HG03457 (cell line): Measurements from ENCODE around the gene ASB3.
"Not testable (repeated sequence)": the region's sequence is repeated elsewhere in the genome, so short reads cannot be mapped to it uniquely, and the experiment has no call there.

ENCODE experiments used
- ATAC-seq: cut with Tn5 transposase; IDR thresholded peaks from one replicate; pipeline ENCODE4 v1.9.1; 2021; ENCODE audit warnings: moderate number of reproducible peaks; ENCODE audit not compliant: unreplicated experiment

The ASB3 gene

DNA sequence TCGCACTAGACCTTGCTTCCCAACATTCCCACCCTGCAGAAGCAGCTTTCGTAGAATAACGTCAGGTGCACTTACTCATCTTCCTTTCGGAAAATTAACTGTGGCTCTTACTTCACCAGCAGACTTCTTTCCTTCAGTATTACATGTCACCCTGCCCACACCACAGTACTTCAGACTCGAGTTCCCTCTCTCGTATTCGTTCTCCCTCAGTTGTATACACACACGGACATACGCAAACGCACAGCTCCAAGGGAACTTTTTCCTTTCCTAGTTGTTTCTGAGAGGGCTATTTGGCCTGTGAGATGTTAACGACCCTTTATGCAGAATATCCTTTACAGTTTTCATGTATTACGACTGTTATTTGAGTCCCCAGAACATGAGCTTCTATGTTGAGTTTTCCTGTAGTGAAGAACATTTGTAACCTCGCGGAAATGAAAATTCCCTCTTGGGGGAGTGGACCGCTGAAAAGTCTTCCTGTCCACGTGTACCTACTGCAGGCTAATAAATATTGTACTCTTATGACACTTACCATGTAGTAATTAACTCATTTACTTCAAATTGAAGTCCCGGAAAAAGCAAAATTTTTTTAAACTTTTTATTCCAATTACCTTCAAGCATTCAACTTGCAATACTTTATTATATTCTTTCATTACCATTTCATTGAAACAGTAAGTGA, 999 bp upstream of the ASB3 start:
- ATAC-seq, result no peak

DNA sequence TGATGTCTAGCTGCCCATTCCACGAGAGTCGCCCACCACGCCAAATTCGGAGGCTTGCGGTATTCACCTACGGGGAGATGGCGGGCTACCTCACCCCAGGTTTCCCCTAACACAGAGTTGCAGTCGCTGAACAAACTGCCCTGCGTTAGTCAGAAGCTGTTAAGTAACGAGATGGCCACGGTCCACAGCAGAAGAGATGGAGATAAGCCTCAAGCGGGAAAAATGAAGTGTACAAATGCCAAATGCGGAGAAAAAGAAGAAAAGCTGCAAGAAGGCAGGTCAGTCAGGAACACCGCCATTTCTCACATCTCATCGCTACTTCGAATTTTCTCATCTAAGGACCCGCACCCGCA, 425 bp downstream of the ASB3 start:
- peak; percentile 15 for ATAC-seq

DNA sequence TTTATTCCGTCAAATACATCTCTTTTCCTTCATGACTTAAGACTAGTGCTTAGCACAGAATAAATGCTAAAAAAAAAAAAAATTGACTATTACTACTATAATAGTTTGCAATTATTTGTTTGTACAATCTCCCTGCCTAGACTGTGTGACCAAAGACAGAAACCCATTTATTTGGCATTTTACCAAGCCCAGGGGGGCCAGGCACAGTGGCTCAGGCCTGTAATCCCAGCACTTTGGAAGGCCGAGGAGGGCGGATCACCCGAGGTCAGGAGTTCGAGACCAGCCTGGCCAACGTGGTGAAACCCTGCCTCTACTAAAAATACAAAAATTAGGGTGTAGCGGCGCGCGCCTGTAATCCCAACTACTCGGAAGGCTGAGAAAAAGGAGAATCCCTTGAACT, 1.4 kb downstream of the ASB3 start:
- no peak for ATAC-seq

DNA sequence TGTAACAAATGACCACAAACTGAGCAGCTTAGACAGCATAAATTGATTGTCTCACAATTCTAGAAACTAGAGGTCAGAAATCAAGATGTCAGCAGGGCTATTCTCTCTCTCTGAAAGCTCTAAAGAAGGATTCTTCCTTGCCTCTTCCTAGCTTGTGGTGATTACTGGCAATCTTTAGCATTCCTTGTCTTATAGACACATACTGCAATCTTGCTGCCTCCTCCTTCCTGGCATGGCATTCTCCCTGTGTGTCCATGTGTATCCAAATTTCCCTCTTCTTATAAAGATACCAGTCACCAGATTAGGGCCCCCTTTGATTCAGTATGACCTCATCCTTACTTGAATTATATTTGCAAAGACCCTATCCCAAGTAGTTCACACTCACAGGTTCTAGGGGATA, 2.3 kb downstream of the ASB3 start:
- no peak for ATAC-seq

DNA sequence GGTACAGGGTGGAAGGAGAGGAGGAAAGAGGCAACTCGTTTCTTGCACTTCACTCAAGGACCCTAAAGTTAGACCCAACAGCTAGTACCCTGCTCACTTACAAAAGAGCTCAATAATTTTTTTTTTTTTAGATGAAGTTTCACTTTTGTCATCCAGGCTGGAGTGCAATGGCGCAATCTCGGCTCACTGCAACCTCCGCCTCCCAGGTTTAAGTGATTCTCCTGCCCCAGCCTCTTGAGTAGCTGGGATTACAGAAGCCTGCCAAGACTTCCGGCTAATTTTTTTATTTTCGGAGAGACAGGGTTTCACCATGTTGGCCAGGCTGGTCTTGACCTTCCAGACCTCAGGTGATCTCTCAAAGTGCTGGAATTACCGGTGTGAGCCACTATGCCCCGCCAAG, 4.1 kb downstream of the ASB3 start:
- ATAC-seq, result no peak

DNA sequence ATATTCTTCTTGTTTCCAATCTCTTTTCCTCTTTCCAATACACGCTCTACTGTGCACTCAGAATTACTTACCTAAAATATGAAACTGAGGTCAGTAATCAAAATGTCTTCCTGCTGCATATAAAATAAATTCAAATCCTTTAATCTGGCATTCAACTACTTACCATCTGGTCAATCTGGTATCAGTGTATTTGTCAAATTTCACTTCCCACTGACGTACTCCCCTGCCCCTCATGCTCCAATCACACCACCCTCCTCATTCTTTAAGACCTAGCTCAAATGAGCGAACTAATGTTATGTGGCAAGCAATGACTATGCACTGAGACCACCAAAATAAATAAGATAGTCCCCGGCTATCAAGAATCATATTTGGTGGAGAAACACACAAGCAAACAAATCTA, 6.7 kb downstream of the ASB3 start:
- ATAC-seq, result no peak

DNA sequence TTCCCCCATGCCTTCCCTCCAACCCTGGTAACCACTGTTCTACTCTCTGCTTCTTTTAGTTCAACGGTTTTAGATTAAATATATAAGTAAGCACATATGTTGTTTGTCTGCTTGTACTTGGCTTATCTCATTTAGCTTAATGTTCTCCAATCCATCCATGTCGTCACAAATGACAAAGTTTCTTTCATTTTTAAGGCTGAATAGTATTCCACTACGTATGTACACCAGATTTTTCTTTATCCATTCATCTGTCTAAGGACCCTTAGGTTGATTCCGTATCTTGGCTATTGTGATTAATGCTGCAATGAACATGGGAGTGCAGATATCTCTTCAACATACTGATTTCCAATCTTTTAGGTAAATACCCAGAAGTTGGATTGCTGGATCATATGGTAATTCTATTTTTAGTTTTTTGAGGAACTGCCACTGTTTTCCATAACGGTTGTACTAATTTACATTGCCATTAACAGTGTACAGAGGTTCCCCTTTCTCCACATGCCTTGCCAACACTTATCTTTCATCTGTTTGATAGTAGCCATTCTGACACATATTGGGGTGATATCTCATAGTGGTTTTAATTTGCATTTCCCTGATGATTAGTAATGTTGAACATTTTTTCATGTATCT, 8.1 kb downstream of the ASB3 start:
- no peak for ATAC-seq

DNA sequence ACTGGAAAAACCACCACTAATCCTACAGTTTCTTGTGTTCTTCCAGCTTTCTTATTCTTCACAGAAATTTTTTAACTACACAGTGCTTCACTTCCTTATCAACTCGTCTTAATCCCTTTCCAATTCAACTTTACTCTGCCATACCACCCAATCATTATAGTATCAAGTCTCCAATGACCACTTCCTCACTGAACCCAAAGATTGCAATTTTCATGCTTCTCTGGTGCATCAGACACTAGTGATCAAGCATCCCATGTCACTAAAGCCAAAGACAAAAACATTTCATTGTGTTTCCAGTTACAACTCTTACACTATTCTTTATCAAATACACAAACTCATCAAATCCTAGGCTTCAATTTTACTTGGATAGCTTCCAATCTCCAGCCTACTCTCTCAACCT, 9.6 kb downstream of the ASB3 start:
- ATAC-seq, result no peak

DNA sequence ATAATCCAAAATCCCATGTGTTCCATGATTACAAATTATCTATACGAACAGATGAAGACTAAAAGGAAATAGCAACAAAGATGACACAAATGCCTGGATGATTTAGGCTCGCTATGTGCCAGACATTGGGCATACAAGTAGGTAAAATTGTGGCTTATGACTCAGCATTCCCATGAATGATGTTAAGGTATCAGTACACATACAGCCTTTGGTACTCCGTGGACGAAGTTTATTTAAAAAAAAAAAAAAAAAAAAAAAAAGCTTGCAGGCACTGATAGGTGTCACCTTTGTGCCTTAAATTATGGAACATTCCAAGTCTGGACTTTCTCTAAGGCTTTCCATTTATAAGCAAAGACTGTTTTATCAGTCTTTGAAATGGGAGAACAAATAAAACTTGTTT, 16.5 kb downstream of the ASB3 start:
- no peak for ATAC-seq

DNA sequence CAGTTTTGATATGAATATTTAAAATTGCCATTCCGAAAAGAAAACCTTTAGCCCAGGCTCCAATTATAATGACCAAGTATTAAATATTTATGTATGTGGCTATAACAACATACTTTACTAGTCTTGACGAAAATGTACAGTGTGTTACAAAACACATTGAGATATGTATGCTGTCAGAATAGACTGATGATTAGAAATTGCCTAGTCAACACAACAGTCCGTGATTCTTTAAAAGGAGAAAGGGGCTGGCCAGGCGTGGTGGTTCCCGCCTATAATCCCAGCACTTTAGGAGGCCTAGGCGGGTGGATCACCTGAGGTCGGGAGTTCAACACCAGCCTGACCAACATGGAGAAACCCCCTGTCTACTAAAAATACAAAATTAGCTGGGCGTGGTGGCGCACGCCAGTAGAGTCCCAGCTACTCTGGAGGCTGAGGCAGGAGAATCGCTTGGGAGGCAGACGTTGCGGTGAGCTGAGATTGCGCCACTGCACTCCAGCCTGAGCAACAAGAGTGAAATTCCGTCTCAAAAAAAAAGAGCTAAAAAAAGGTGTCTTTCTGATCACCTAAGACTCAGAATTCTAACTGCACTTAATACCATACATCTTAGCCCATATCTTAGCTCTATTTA, 17.3 kb downstream of the ASB3 start:
- no peak for ATAC-seq

DNA sequence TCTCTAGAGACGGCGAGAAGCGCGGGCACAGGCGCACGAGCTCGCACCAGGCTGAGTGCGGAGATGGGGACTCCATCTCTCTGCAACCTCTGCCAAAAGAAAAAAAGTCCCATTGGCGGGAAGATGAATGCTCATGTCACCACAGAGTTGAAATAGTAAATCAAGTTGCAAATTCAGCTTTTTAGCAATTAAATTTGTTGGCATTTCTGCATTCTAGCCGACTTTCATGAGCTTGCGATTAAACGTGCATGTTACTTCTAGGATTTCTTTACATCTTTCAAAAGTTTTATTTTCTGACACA, 18.6 kb downstream of the ASB3 start:
- peak; percentile 31 for ATAC-seq

DNA sequence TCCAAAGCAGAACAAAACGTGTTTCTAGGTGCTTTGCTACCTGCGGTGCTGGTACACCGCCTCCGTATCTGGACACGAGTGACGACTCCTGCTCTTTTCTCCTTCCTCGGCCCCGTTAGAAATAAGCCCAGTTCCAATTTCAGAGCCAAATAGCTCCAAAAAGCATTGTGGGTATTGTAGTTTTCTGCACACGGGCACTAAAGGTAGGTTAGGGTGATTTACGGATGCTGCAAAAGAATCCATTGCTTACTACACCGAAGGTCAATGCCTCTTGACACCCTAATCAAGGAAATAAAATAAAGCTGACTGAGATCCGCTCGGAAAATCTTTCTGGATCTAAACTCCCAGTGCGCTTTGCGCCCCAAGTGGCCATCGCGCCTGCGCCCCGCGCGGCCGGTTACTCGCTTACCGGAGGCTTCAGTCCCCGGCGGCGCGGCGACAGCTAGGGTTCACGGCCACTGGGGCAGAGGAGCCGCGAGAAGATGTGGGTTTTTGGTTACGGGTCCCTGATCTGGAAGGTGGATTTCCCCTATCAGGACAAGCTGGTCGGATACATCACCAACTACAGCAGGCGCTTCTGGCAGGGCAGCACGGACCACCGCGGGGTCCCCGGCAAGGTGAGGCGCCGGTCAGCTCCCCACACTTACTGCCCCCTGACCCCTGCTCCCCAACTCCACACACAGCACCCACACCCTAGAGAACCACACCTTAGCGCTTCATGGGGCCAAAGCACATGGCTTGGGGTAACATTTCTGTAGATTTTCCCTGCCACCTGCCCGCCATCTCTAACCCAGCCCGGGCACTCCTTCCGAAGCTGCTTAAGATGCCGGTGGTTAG, 19.1 kb downstream of the ASB3 start, which contains the start of gene CHAC2:
Gene CHAC2, plus strand, starts transcription at position 400 of the 837 bp plus-strand sequence. Its CDS starts 83 bp downstream, at position 483.
- peak; percentile 90 for ATAC-seq

DNA sequence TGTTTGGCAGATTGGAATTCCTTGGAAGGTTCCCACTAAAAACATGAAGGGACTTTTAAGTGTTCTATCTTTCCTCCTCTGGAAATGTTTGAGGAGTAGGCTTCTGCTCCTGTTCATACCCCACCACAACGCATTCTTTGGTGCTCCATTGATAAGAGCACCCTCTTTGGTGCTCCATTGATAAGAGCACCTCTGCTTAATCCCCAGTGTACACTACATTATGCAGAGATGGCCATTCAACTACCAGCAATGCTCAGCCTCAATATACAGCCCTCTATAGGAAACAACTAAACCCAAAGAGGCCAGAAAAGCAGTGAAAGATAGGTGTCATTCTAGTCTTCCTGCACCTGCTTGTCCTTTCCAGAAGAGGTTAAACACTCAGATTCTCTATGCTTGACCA, 21.0 kb downstream of the ASB3 start:
- no peak for ATAC-seq

DNA sequence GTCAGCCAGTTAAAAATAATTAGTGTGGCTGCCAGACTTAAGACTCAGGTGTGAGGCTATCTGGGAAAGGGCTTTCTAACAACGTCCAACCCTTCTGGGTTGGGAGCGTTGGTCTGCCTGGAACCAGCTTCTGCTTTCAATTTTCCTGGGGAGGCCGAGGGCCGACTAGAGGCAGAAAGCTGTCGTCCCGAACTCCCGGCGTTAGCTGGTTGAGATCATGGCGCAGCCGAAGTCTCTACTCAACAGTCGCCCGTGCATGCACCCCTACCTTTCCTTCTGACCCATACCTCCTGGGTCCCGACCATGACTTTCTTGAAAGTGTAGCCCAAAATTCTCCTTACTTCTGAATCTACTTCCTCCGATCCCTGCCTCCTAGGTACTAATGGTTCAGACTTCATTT, 29.5 kb downstream of the ASB3 start:
- not testable (repeated sequence) for ATAC-seq

DNA sequence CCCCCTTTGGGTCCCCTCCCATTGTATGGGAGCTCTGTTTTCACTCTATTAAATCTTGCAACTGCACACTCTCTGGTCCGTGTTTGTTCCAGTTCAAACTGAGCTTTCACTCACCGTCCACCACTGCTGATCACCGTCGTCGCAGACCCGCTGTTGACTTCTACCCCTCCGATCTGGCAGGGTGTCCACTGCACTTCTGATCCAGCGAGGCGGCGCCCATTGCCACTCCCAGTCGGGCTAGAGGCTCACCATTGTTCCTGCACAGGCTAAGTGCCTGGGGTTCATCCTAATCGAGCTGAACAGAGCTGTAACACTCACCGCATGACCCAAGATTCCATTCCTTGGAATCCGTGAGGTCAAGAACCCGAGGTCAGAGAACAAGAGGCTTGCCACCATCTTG, 30.1 kb downstream of the ASB3 start:
- no peak for ATAC-seq

DNA sequence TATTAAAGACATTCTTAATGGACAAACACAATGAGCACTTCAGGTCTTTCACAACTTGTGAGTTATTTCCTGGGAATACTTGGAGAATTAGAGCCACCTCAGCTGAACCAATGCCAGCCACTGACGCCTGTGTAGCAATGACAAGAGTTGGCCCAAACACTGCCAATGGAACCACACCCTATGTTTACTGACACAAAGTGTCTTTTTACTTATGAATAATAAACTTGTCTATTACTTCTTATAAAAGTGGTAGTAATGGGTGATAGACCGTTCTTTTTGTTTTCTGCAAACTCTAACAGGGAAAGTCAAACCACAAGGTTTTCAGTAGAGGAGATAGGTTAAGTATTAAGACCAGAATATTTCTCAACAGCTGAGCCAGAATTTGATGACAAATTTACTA, 31.6 kb downstream of the ASB3 start:
- no peak for ATAC-seq

DNA sequence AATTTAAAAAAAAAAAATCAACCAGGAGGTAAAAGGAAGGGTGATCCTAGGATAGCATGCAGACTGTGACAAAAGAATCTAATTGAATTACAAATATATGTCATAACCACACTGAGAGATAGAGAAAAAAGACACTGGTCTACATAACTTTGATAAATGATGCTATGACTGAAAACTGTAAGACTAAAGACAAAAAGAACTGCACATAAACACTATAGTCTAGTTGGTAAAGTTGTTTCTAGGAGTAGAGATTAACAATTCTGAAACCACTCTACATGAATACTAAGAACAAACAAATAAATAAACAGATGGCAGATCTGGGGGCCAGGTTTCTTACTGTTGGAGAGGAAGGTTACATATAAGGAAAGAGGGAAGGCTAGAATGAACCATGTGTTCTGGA, 33.7 kb downstream of the ASB3 start:
- no peak for ATAC-seq

DNA sequence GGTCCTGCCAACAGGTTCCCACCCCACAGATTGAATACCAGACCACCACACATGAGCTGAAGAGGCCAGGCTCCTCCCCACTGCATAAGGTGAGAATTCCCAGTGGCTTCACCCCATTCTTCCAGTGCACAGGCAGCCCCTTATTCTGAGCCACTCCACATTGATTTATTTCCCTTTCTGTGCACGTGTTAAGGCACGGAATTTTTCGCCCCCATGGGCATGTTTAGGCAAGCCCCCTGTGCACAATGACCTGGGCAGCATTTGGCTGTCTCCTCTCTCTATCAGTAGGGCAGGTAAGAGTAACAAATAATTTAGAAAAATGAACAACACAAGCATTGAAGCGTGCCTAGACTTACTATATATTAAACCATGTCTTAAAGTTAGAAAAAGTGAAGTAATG, 34.4 kb downstream of the ASB3 start:
- ATAC-seq, result no peak

DNA sequence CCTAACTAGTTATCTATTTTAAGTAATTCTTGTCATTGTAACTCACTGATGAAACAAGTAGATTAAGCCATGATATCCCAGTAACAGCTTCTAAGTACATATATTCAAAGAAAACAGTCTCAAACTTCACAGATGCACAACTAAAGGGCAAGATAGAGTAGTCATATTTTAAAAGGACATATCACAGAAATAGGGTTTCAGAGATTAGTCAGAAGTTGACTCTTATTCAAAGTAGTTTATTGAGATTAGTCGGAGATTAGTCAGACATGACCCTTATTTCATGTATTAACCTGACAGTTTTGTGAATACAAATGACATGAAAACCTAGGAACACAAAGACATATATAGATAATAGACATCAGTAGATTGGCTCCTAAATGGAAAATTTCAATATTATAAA, 35.0 kb downstream of the ASB3 start:
- ATAC-seq, result peak; percentile 82

DNA sequence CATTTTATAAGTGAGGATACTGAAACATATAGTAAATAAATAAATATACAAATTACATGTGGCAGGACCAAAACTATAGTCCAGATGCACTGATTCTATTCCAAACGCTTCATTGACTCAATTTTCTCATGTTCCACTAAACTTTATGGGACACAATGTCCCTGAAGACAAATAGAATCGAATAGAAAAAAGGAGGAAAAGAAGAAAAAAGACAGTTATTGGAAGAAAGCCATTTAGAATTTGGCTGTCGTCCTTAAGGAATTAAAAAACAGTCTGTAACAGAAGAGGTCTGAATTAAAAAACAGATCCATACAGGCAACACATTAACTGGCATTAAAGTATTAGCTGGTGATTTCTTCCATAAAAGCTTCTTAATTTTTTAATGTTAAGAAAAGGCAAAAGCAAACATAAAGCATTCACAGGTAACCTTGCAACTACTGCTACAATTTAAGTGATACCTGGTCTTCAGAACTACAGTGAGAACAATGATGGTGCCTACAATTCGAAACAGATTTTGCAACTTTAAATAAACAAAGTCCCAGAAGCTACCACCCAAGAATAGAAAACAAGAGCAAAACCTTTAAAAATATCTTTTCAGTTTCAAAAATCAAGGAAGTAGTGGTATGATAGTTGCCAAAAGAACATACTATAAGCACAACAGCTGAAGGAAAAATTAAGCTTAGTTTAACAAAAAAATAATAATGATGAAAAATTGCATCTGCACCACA, 36.5 kb downstream of the ASB3 start:
- ATAC-seq, result no peak

DNA sequence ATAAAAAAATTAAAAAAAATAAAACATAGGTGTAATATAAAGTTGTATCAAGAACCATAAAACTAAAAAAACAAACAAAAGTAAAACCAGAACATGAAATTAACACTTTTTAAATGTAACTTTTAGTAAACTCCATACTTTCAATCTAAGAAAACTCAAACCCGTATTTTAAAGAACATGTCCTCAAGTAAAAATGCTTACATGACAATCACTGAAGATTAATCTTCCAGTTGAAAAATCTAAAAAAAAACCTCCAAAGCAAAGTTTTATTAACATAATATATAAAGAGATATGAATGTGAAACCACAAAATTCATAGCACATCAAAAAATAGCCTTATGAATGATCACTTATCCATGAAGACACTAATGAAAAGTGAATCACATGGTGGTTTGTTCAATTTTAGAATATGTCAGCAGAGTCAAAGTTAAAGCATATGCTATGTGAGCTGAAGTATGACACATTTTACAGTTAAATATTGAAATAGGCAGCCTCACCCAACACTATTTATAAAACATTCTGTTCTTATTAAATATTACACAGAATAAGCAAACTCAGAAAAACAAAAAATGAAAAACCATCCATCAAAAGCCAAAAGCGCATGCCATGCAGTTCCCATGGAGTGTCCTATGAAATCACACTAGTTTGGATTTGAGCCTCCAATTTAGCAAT, 42.2 kb downstream of the ASB3 start:
- no peak for ATAC-seq
